HG03571 (cell line): ENCODE measurements around the gene ZNF773.
"Not testable (repeated sequence)": the region's sequence is repeated elsewhere in the genome, so short reads cannot be mapped to it uniquely, and the experiment has no call there.

Experiments used
- ATAC-seq: cut with Tn5 transposase; IDR thresholded peaks from one replicate; pipeline ENCODE4 v1.9.1; 2021; ENCODE audit not compliant: unreplicated experiment

Gene ZNF773

GRCh38 chr19:57499680-57500395 is at the start of gene ZNF773:
Gene ZNF773, plus strand, starts transcription at chr19:57499938. Its CDS starts 143 bp downstream, at chr19:57500081.
- ATAC-seq = peak; percentile 98

- no peak for ATAC-seq
Observed at GRCh38 chr19:57452307-57452706, 47.4 kb upstream of the ZNF773 start.

GRCh38 chr19:57465680-57466381 is 33.9 kb upstream of the ZNF773 start:
- no peak for ATAC-seq

- no peak for ATAC-seq
Observed at GRCh38 chr19:57466489-57466888, 33.2 kb upstream of the ZNF773 start.

DNA sequence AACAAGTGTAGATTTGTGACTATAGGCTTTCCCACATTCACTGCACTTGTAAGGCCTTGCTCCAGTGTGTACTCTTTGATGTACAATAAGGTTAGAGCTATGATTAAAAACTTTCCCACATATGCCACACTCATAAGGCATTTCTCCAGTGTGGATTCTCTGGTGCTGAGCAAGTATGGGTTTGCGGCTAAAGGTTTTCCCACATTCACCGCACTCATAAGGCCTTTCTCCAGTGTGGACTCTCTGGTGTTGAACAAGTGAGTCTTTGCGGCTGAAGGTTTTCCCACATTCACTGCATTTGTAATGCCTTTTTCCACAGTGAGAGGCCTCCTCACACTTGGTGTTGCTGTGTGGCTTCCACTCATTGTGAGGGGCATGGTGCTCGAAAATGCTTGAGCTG is 26.1 kb upstream of the ZNF773 start:
- no peak for ATAC-seq

- ATAC-seq = peak; percentile 94
Observed at GRCh38 chr19:57477191-57478008, 22.3 kb upstream of the ZNF773 start, which contains the start of gene ZNF772. Gene ZNF772, minus strand, starts transcription at chr19:57477566. Its CDS starts 257 bp downstream, at chr19:57477309.

DNA sequence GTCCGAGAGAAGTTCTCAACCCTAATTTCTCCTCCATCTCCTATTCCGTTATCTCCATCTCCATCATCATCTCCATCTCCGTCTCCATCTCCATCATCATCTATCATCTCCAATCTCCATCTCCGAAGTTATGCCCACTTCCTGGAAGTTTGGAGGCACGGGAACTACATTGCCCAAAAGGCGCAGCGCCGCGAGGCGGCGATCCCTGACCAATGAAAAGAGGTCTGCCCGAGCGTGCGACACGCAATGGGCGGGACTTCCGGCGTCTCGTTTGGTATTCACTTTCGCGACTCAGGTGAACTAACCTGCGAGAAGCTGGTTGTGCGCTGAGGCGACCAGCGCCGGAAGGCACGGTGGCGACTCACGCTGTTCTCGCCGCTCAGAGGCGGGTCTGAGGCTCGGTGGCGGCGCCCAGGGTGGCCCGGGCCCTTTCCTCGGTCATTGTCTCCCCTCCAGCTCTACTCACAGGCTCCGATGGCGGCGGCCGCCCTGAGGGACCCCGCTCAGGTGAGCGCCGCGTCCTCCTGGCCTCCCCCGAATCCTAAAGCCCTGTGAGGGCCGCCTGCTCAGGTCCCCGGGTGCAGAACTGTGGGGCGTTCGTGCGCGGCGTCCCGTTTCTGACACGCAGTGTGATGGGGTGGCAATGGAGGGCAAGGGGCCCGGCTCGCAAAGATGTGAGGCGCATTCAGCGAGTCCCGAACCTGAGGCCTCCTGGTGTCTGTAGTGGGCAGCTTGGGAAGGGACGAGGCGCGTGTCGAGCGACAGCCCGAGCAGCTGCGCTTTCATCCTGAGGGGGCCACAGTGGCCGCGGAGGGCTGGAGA is 12.1 kb upstream of the ZNF773 start, which contains the start of gene ZNF419:
ZNF419 (plus strand) TSS at position 274 of the 822 bp plus-strand sequence; CDS start at position 475, 201 bp downstream.
- peak; percentile 90 for ATAC-seq

GRCh38 chr19:57488299-57488644 is 11.5 kb upstream of the ZNF773 start:
- ATAC-seq = not testable (repeated sequence)

DNA sequence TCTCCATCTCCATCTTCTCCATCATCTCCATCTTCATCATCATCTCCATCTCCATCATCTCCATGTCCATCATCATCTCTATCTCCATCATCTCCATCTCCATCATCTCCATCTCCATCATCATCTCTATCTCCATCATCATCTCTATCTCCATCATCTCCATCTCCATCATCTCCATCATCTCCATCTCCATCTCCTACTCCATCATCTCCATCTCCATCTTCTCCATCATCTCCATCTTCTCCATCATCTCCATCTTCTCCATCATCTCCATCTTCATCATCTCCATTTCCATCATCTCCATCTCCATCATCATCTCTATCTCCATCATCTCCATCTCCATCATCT is 432 bp upstream of the ZNF773 start:
- ATAC-seq = not testable (repeated sequence)

DNA sequence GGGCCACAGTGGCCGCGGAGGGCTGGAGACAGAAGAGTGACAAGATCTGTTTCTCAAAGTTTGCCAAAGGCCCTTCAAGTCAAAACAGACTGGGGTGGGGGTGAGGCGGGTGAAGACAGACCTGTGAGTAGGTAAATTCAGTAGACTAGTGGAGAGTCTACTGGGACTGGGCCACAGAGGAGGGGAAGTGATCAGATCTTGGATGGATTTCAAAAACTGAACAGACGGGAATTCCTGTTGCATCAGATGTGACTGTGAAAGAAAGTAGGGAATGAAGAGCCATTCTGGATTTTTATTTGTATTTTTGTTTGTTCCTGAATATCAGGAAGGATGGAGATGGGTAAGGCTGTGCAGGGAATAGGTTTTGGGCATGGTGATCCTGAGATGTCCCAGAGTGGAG is 662 bp downstream of the ZNF773 start:
- ATAC-seq = not testable (repeated sequence)

GRCh38 chr19:57506163-57506562 is 6.4 kb downstream of the ZNF773 start:
- no peak for ATAC-seq

GRCh38 chr19:57511484-57511883 is 11.7 kb downstream of the ZNF773 start:
- no peak for ATAC-seq

DNA sequence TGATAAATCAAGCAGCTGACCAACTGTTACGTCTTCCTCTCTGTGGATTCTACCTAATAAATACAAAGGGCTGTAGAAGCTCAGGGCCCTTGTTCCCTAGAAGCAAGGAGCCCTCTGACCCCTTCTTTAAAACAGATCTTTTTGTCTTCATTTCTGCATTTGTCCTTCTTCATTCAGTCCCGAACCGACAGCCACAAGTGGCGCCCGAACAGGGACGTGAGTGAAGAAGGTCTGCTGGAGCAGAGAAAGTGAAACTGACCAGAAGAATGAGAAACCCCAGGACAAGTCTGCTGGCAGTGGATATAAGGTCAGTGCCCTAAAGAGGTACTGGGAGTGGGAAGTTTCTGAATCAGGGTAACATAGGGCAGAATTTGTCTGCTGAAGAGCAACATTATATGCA is 13.1 kb downstream of the ZNF773 start:
- ATAC-seq = no peak

DNA sequence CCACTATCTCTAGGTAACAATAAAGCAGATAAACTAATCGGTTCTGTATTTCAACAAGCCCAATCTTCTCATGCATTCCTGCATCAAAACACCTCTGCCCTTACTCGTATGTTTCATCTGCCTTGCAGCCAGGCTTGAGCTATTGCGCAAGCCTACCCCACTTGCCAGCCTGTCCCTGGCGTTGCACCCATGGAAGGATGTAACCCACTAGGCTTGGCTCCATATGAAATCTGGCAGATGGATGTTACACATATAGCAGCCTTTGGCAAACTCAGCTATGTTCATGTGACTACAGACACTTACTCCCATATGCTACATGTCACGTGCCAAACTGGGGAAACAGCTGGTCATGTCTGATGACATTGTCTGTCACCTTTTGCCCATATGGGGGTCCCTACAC is 15.5 kb downstream of the ZNF773 start:
- no peak for ATAC-seq

DNA sequence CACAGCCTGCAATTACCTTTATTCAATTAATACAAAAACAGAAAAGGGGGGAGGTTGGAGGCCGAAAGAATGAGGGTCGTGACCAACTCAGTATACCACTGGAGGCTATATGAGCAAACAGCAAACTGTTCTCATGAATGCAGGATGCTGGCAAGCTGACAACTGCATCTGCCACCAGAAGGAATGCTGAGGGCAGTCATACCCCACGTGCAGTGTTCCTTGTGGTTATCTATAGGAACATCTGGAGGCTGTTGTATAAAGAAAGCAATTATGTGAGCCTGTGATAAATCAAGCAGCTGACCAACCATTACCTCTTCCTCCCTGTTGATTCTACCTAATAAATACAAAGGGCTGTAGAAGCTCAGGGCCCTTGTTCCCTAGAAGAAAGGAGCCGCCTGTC is 18.3 kb downstream of the ZNF773 start:
- ATAC-seq = not testable (repeated sequence)

GRCh38 chr19:57527136-57527881 is 27.6 kb downstream of the ZNF773 start, which contains the start of gene ZNF549:
Gene ZNF549, plus strand, starts transcription at chr19:57527356. Its CDS starts 218 bp downstream, at chr19:57527574.
- peak; percentile 92 for ATAC-seq

GRCh38 chr19:57537953-57538547 is 38.3 kb downstream of the ZNF773 start:
- ATAC-seq = no peak

- no peak for ATAC-seq
Observed at GRCh38 chr19:57546513-57546912, 46.8 kb downstream of the ZNF773 start.

GRCh38 chr19:57552432-57552831 is 52.7 kb downstream of the ZNF773 start:
- ATAC-seq = no peak
